Mucosa of rectum (tissue), 2 donors: Measurements from ENCODE around the gene PLEKHH1.
A peak's percentile ranks its signal among the peaks of the same experiment; 100 is the strongest.
"Not testable (repeated sequence)": the region's sequence is repeated elsewhere in the genome, so short reads cannot be mapped to it uniquely, and the experiment has no call there.

Experiments used
- H3K27ac ChIP-seq, 2 donors: one replicate each; pipeline ENCODE4 v1.7.0; 2013; ENCODE audit warnings: inconsistent platforms in 2 of 2, low read depth in 2 of 2, low read length in 2 of 2
- H3K27me3 ChIP-seq, 2 donors: one replicate each; pipeline ENCODE4 v1.7.0; 2013; ENCODE audit warnings: low read length in 2 of 2; ENCODE audit not compliant: control insufficient read depth in 2 of 2, insufficient read depth in 2 of 2
- H3K36me3 ChIP-seq, 2 donors: one replicate each; pipeline ENCODE4 v1.7.0; 2013; ENCODE audit warnings: low read length in 2 of 2; ENCODE audit not compliant: control insufficient read depth in 2 of 2, insufficient read depth in 2 of 2
- H3K4me1 ChIP-seq, 2 donors: one replicate each; pipeline ENCODE4 v1.7.0; 2013; ENCODE audit warnings: low read length in 2 of 2, mild to moderate bottlenecking in 1 of 2; ENCODE audit not compliant: control insufficient read depth in 2 of 2, insufficient read depth in 2 of 2
- H3K4me3 ChIP-seq, 2 donors: one replicate each; pipeline ENCODE4 v1.7.0; 2013; ENCODE audit warnings: low read length in 2 of 2
- H3K9ac ChIP-seq, 2 donors: one replicate each; pipeline ENCODE4 v1.7.0; 2013; ENCODE audit warnings: low read length in 2 of 2, low read depth in 1 of 2, mild to moderate bottlenecking in 1 of 2
- H3K9me3 ChIP-seq, 2 donors: one replicate each; pipeline ENCODE4 v1.7.0; 2013; ENCODE audit warnings: low read length in 2 of 2; ENCODE audit not compliant: control insufficient read depth in 2 of 2
- donor health status: healthy.
- donor health status: Normal muscosa, but diverticular disease.

Gene PLEKHH1

GRCh38 chr14:67589204-67589770, 56.2 kb downstream of the PLEKHH1 start:
- H3K4me3 ChIP-seq: no peak overlapping the region
- H3K4me1 ChIP-seq: no peaks in the 10 kb centered on the region
- no peak overlapping the region for H3K9ac ChIP-seq
- H3K27ac ChIP-seq: no peak overlapping the region
- H3K36me3 ChIP-seq: peaks cover 42 to 61% of the 10 kb centered on the region in 2 donors
- H3K9me3 ChIP-seq: no peaks in the 10 kb centered on the region
- H3K27me3 ChIP-seq: no peaks in the 10 kb centered on the region

GRCh38 chr14:67593650-67594049, 60.6 kb downstream of the PLEKHH1 start:
- not testable (repeated sequence) for H3K4me1 ChIP-seq, H3K4me3 ChIP-seq, H3K9me3 ChIP-seq, H3K27me3 ChIP-seq, H3K9ac ChIP-seq, H3K27ac ChIP-seq
- H3K36me3 ChIP-seq: peaks cover 19 to 30% of the 10 kb centered on the region in 2 donors

- Histone ChIP-seq H3K27ac (no peak overlapping the region), H3K4me1 (no peaks in the 10 kb centered on the region), H3K36me3 (peaks cover 13 to 21% of the 10 kb centered on the region in 2 donors), H3K9me3 (no peaks in the 10 kb centered on the region), H3K9ac (no peak overlapping the region), H3K4me3 (no peak overlapping the region), H3K27me3 (no peaks in the 10 kb centered on the region)
Observed at GRCh38 chr14:67595392-67595791, 62.3 kb downstream of the PLEKHH1 start.

- H3K27ac ChIP-seq: peak within 1 kb of the TSS; percentile 85
- no peaks in the 10 kb centered on the region for H3K9me3 ChIP-seq
- H3K27me3 ChIP-seq: no peaks in the 10 kb centered on the region
- H3K36me3 ChIP-seq: no peaks in the 10 kb centered on the region
- peak within 1 kb of the TSS; percentile 73 to 83 for H3K9ac ChIP-seq
- no peaks in the 10 kb centered on the region for H3K4me1 ChIP-seq
- peak within 1 kb of the TSS; percentile 80 to 83 for H3K4me3 ChIP-seq
Observed at GRCh38 chr14:67599698-67600561, 66.8 kb downstream of the PLEKHH1 start, which contains the start of gene PIGH. PIGH (minus strand) TSS chr14:67600268; CDS start chr14:67600203, 65 bp downstream.

GRCh38 chr14:67600562-67600974, 67.5 kb downstream of the PLEKHH1 start:
- peak overlapping the region; percentile 80 to 83 for H3K4me3 ChIP-seq
- H3K9ac ChIP-seq: peak overlapping the region in 1 of 2 donors; percentile 83
- H3K4me1 ChIP-seq, H3K9me3 ChIP-seq, H3K27me3 ChIP-seq, H3K36me3 ChIP-seq: not testable (repeated sequence)
- peak overlapping the region; percentile 85 for H3K27ac ChIP-seq

- Histone ChIP-seq H3K36me3 (no peaks in the 10 kb centered on the region), H3K4me3 (no peak overlapping the region), H3K4me1 (no peaks in the 10 kb centered on the region), H3K9ac (no peak overlapping the region), H3K27me3 (no peaks in the 10 kb centered on the region), H3K27ac (no peak overlapping the region), H3K9me3 (no peaks in the 10 kb centered on the region)
Observed at GRCh38 chr14:67602076-67602475, 69.0 kb downstream of the PLEKHH1 start.

GRCh38 chr14:67602995-67603545, 70.0 kb downstream of the PLEKHH1 start:
- H3K27me3 ChIP-seq: no peaks in the 10 kb centered on the region
- no peaks in the 10 kb centered on the region for H3K4me1 ChIP-seq
- no peak overlapping the region for H3K27ac ChIP-seq
- H3K4me3 ChIP-seq: no peak overlapping the region
- no peaks in the 10 kb centered on the region for H3K9me3 ChIP-seq
- no peaks in the 10 kb centered on the region for H3K36me3 ChIP-seq
- no peak overlapping the region for H3K9ac ChIP-seq

GRCh38 chr14:67607646-67608045, 74.6 kb downstream of the PLEKHH1 start:
- no peaks in the 10 kb centered on the region for H3K4me1 ChIP-seq
- peaks cover 0 to 2% of the 10 kb centered on the region in 2 donors for H3K27me3 ChIP-seq
- no peak overlapping the region for H3K4me3 ChIP-seq
- H3K9ac ChIP-seq: no peak overlapping the region
- no peak overlapping the region for H3K27ac ChIP-seq
- H3K36me3 ChIP-seq: no peaks in the 10 kb centered on the region
- H3K9me3 ChIP-seq: no peaks in the 10 kb centered on the region

GRCh38 chr14:67609642-67610310, 76.7 kb downstream of the PLEKHH1 start:
- no peak overlapping the region for H3K9ac ChIP-seq
- no peaks in the 10 kb centered on the region for H3K36me3 ChIP-seq
- no peak overlapping the region for H3K4me3 ChIP-seq
- H3K9me3 ChIP-seq: no peaks in the 10 kb centered on the region
- peaks cover 0 to 2% of the 10 kb centered on the region in 2 donors for H3K27me3 ChIP-seq
- no peaks in the 10 kb centered on the region for H3K4me1 ChIP-seq
- no peak overlapping the region for H3K27ac ChIP-seq

GRCh38 chr14:67610491-67610890, 77.4 kb downstream of the PLEKHH1 start:
- Histone ChIP-seq H3K27ac (no peak overlapping the region), H3K36me3 (no peaks in the 10 kb centered on the region), H3K4me3 (no peak overlapping the region), H3K9ac (no peak overlapping the region), H3K9me3 (no peaks in the 10 kb centered on the region), H3K4me1 (no peaks in the 10 kb centered on the region), H3K27me3 (peaks cover 0 to 2% of the 10 kb centered on the region in 2 donors)
